Neural cell (in vitro differentiated cells): ENCODE data around the gene CPLANE1. TPM values are rescaled to one million over a fixed set of nuclear protein-coding genes. Genes with fewer than 3 reads are reported as not detected.

ENCODE experiments used
- H2AFZ ChIP-seq: fragments of 200-600, 300-800 bp; sonication (generic), shearing (Covaris generic); 2 replicates; pipeline ENCODE4 v1.6.0; 2014; ENCODE audit warnings: low read depth, mild to moderate bottlenecking, antibody characterized with exemption, low read length, moderate library complexity
- H3F3A ChIP-seq: fragments of 200-600 bp; shearing (Covaris generic); 2 replicates; pipeline ENCODE4 v1.6.1; 2016; ENCODE audit warnings: mild to moderate bottlenecking, moderate library complexity, mixed read lengths, antibody characterized with exemption, low read length; ENCODE audit not compliant: insufficient read depth, poor library complexity, severe bottlenecking
- H3K27ac ChIP-seq: fragments of 200-600, 300-800 bp; sonication (generic), shearing (Covaris generic); 2 replicates; pipeline ENCODE4 v1.5.1; 2014; ENCODE audit warnings: mild to moderate bottlenecking, low read length, moderate library complexity
- H3K27me3 ChIP-seq: fragments of 300-800, 200-600 bp; sonication (generic), shearing (Covaris generic); 2 replicates; pipeline ENCODE4 v1.6.0; 2014; ENCODE audit warnings: mild to moderate bottlenecking, low read depth, low read length, moderate library complexity; ENCODE audit not compliant: insufficient read depth
- H3K36me3 ChIP-seq: fragments of 300-800, 200-600 bp; sonication (generic), shearing (Covaris generic); 2 replicates; pipeline ENCODE4 v1.5.1; 2014; ENCODE audit warnings: mild to moderate bottlenecking, antibody characterized with exemption, low read length, moderate library complexity; ENCODE audit not compliant: insufficient read depth
- H3K4me2 ChIP-seq: fragments of 300-800, 200-600 bp; sonication (generic), shearing (Covaris generic); 2 replicates; pipeline ENCODE4 v1.6.0; 2014; ENCODE audit warnings: mild to moderate bottlenecking, low read length
- H3K4me3 ChIP-seq: fragments of 300-800, 200-600 bp; sonication (generic), shearing (Covaris generic); 2 replicates; pipeline ENCODE4 v1.5.1; 2014; ENCODE audit warnings: mild to moderate bottlenecking, low read length, moderate library complexity
- H3K79me2 ChIP-seq: fragments of 200-600 bp; shearing (Covaris generic); replicated peaks from 2 replicates; pipeline ENCODE4 v1.6.0; 2014; ENCODE audit warnings: mild to moderate bottlenecking, low read length, moderate library complexity; ENCODE audit not compliant: insufficient read depth
- H3K9ac ChIP-seq: fragments of 300-800, 200-600 bp; sonication (generic), shearing (Covaris generic); 2 replicates; pipeline ENCODE4 v1.6.1; 2016; ENCODE audit warnings: mild to moderate bottlenecking, low read length, mixed read lengths
- H3K9me2 ChIP-seq: fragments of 200-600 bp; shearing (Covaris generic); 2 replicates; pipeline ENCODE4 v1.6.1; 2016; ENCODE audit warnings: mild to moderate bottlenecking, low read length, mixed read lengths; ENCODE audit not compliant: insufficient read depth
- H3K9me3 ChIP-seq: fragments of 200-600, 300-800 bp; sonication (generic), shearing (Covaris generic); 2 replicates; pipeline ENCODE4 v1.6.1; 2016; ENCODE audit warnings: mild to moderate bottlenecking, mixed run types, low read length, moderate library complexity, mixed read lengths
- H4K20me1 ChIP-seq: fragments of 200-600 bp; shearing (Covaris generic); 2 replicates; pipeline ENCODE4 v1.6.1; 2016; ENCODE audit warnings: mild to moderate bottlenecking, mixed run types; ENCODE audit not compliant: insufficient read depth
- EP300 ChIP-seq: fragments of 450-650 bp; conservative IDR thresholded peaks from 2 replicates; pipeline ENCODE4 v1.6.1; 2014; ENCODE audit warnings: antibody characterized with exemption, mild to moderate bottlenecking, moderate library complexity; ENCODE audit not compliant: poor library complexity, severe bottlenecking
- EZH2 ChIP-seq: fragments of 200-600, 300-800 bp; shearing (Covaris generic), sonication (generic); IDR thresholded peaks from 2 replicates; pipeline ENCODE4 v1.6.1; 2014; ENCODE audit warnings: antibody characterized with exemption, low read length, borderline replicate concordance, mild to moderate bottlenecking; ENCODE audit not compliant: insufficient read depth, poor library complexity, severe bottlenecking
- MXI1 ChIP-seq: fragments of 450-650 bp; conservative IDR thresholded peaks from 2 replicates; pipeline ENCODE4 v1.6.1; 2014; ENCODE audit warnings: antibody characterized with exemption, mild to moderate bottlenecking; ENCODE audit not compliant: poor library complexity, severe bottlenecking
- POLR2AphosphoS5 ChIP-seq: IDR thresholded peaks from 2 replicates; pipeline ENCODE4 v1.6.1; 2012
- RAD21 ChIP-seq: fragments of 450-650 bp; conservative IDR thresholded peaks from 2 replicates; pipeline ENCODE4 v1.6.1; 2014; ENCODE audit warnings: antibody characterized with exemption, mild to moderate bottlenecking, moderate library complexity
- SMC3 ChIP-seq: fragments of 450-650 bp; conservative IDR thresholded peaks from 2 replicates; pipeline ENCODE4 v1.6.1; 2014; ENCODE audit warnings: antibody characterized with exemption, mild to moderate bottlenecking, moderate library complexity; ENCODE audit not compliant: poor library complexity
- TAF1 ChIP-seq: IDR thresholded peaks from 2 replicates; pipeline ENCODE4 v1.6.1; 2012; ENCODE audit warnings: low read depth
- polyA plus RNA-seq: library from polyadenylated mRNA; depleted of rRNA; stranded (reverse); fragments of >200 nt; gene quantifications from 2 replicates; pipeline ENCODE4 v1.2.3, GENCODE V29; 2014
- TF ChIP-seq, protein P1 (sequence below): IDR thresholded peaks from 2 replicates; pipeline ENCODE4 v1.6.1; 2012; ENCODE audit warnings: borderline replicate concordance
- TF ChIP-seq, protein P2 (sequence below): fragments of 450-650 bp; IDR thresholded peaks from 2 replicates; pipeline ENCODE4 v1.5.1; 2014; ENCODE audit warnings: antibody characterized with exemption, mild to moderate bottlenecking, moderate library complexity; ENCODE audit not compliant: poor library complexity, severe bottlenecking

CPLANE1 gene
- polyA plus RNA-seq, 1 donor from 2014 or later = 26.0 TPM

DNA sequence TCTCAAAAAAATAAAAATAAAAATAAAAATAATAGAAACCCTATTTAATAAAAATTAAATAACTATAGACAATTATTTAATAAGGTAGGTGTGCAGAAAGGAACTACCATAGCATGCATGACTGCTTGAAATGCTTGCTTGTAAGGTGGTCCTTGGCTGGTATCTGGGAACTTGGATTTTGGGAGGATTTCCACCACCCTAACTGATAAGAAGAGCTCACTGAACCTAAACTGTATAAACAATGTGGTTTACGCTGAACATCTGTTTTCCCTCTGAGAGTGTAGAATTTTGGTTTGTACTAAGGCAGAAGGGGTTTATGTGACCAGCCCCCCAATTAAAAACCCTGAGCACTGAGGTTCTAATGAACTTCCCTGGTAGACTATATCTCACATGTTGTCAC, 31.2 kb downstream of the CPLANE1 start:
- Histone ChIP-seq H3K36me3 (no peaks in the 10 kb centered on the region), H3K4me2 (no peak overlapping the region), H3K9me2 (no peaks in the 10 kb centered on the region), H3K9ac (no peak overlapping the region), H3K9me3 (no peaks in the 10 kb centered on the region), H3K79me2 (no peaks in the 10 kb centered on the region), H4K20me1 (no peaks in the 10 kb centered on the region), H3K27me3 (no peaks in the 10 kb centered on the region), H3K27ac (no peak overlapping the region), H2AFZ (no peak overlapping the region), H3K4me3 (no peak overlapping the region), H3F3A (no peaks in the 10 kb centered on the region)
- no peak for TF ChIP-seq MXI1
- TF ChIP-seq, protein P1, sequence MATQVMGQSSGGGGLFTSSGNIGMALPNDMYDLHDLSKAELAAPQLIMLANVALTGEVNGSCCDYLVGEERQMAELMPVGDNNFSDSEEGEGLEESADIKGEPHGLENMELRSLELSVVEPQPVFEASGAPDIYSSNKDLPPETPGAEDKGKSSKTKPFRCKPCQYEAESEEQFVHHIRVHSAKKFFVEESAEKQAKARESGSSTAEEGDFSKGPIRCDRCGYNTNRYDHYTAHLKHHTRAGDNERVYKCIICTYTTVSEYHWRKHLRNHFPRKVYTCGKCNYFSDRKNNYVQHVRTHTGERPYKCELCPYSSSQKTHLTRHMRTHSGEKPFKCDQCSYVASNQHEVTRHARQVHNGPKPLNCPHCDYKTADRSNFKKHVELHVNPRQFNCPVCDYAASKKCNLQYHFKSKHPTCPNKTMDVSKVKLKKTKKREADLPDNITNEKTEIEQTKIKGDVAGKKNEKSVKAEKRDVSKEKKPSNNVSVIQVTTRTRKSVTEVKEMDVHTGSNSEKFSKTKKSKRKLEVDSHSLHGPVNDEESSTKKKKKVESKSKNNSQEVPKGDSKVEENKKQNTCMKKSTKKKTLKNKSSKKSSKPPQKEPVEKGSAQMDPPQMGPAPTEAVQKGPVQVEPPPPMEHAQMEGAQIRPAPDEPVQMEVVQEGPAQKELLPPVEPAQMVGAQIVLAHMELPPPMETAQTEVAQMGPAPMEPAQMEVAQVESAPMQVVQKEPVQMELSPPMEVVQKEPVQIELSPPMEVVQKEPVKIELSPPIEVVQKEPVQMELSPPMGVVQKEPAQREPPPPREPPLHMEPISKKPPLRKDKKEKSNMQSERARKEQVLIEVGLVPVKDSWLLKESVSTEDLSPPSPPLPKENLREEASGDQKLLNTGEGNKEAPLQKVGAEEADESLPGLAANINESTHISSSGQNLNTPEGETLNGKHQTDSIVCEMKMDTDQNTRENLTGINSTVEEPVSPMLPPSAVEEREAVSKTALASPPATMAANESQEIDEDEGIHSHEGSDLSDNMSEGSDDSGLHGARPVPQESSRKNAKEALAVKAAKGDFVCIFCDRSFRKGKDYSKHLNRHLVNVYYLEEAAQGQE = no peak
- no peak for TF ChIP-seq SMC3
- TF ChIP-seq EZH2 = no peak
- TF ChIP-seq POLR2AphosphoS5 = no peak
- no peak for TF ChIP-seq EP300
- TF ChIP-seq RAD21 = no peak
- TF ChIP-seq TAF1 = no peak
- TF ChIP-seq, protein P2, sequence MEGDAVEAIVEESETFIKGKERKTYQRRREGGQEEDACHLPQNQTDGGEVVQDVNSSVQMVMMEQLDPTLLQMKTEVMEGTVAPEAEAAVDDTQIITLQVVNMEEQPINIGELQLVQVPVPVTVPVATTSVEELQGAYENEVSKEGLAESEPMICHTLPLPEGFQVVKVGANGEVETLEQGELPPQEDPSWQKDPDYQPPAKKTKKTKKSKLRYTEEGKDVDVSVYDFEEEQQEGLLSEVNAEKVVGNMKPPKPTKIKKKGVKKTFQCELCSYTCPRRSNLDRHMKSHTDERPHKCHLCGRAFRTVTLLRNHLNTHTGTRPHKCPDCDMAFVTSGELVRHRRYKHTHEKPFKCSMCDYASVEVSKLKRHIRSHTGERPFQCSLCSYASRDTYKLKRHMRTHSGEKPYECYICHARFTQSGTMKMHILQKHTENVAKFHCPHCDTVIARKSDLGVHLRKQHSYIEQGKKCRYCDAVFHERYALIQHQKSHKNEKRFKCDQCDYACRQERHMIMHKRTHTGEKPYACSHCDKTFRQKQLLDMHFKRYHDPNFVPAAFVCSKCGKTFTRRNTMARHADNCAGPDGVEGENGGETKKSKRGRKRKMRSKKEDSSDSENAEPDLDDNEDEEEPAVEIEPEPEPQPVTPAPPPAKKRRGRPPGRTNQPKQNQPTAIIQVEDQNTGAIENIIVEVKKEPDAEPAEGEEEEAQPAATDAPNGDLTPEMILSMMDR = no peak

DNA sequence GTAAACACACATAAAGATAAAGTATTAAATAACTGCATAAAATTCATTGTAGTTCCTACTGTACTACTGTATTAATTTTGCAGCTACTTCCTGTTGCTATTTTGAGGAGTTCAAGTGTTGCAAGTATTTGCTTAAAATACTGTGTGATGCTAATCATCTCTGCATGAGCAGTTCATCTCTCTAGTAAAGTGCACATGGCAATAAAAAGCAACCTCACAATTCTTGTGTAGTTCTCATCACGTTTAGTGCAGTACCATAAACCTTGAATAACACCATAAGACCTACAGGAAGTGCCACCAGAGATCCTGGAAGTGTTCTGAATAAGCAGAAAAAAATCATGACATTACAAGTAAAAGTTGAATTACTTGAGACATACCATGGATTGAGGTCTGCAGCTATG, 34.6 kb downstream of the CPLANE1 start:
- no peak overlapping the region for H3K27ac ChIP-seq
- H3K9me2 ChIP-seq = no peaks in the 10 kb centered on the region
- H4K20me1 ChIP-seq = no peaks in the 10 kb centered on the region
- H3K4me2 ChIP-seq = no peak overlapping the region
- no peaks in the 10 kb centered on the region for H3K9me3 ChIP-seq
- no peaks in the 10 kb centered on the region for H3K36me3 ChIP-seq
- no peak overlapping the region for H3K9ac ChIP-seq
- no peaks in the 10 kb centered on the region for H3K79me2 ChIP-seq
- TF ChIP-seq TAF1 (no peak), EZH2 (no peak), MXI1 (no peak), POLR2AphosphoS5 (no peak), SMC3 (no peak), EP300 (no peak), RAD21 (no peak)
- TF ChIP-seq, protein P2 = no peak
- TF ChIP-seq, protein P1 = no peak
- no peak overlapping the region for H2AFZ ChIP-seq
- H3F3A ChIP-seq = no peaks in the 10 kb centered on the region
- no peaks in the 10 kb centered on the region for H3K27me3 ChIP-seq
- H3K4me3 ChIP-seq = no peak overlapping the region
